ENCODE data around the gene NSF.

The NSF gene

GRCh38 chr17:46753776-46754175 is 163.3 kb downstream of the NSF start (continued):
- no peak for TF ChIP-seq ZNF362 (tag by site-specific recombination; IDR thresholded peaks at IDR 0.05)
- TF ChIP-seq ZNF302 (tag by site-specific recombination; IDR thresholded peaks at IDR 0.05; ENCODE audit: low read depth): no peak
- TF ChIP-seq ZNF514 (tag by site-specific recombination; IDR thresholded peaks at IDR 0.05): no peak
- no peak for TF ChIP-seq ZNF510 (tag by site-specific recombination; IDR thresholded peaks at IDR 0.05; ENCODE audit: insufficient replicate concordance)
- no peak for TF ChIP-seq ZNF585B (tag by site-specific recombination; IDR thresholded peaks at IDR 0.05)
- TF ChIP-seq ZNF707 (tag by site-specific recombination; IDR thresholded peaks at IDR 0.05): no peak
- no peak for TF ChIP-seq ATF2 (tag by site-specific recombination; IDR thresholded peaks at IDR 0.05; ENCODE audit: low read depth)

GRCh38 chr17:46756081-46756735 is 165.7 kb downstream of the NSF start:
- Histone ChIP-seq H3K36me3 (ENCODE audit: control insufficient read depth in 2 of 2, insufficient read depth in 1 of 2, low read length in 2 of 2) (peaks cover 13 to 49% of the 10 kb centered on the region in 2 experiments), H3K27ac (ENCODE audit: extremely low read depth, low read depth, low read length) (no peak overlapping the region), H3K9me3 (ENCODE audit: control insufficient read depth, insufficient read depth, low read depth, low read length) (no peaks in the 10 kb centered on the region), H3K4me3 (ENCODE audit: low read depth, low read length) (no peak overlapping the region), H3K4me1 (ENCODE audit: control insufficient read depth, insufficient read depth, low read length) (no peaks in the 10 kb centered on the region)
- ChIA-PET POLR2A (no interaction called here), CTCF (no interaction called here)
- TF ChIP-seq HOXA7 (CRISPR knock-in tag; IDR thresholded peaks at IDR 0.05; ENCODE audit: borderline replicate concordance) (no peak), ZNF830 (tag by site-specific recombination; IDR thresholded peaks at IDR 0.05; ENCODE audit: low read depth) (no peak), ZNF292 (tag by site-specific recombination; IDR thresholded peaks at IDR 0.05; ENCODE audit: borderline replicate concordance, low read depth) (no peak), ZNF621 (tag by site-specific recombination; IDR thresholded peaks at IDR 0.05) (no peak), ZNF24 (tag by site-specific recombination; IDR thresholded peaks at IDR 0.05) (no peak), ZNF37A (tag by site-specific recombination; IDR thresholded peaks at IDR 0.05) (no peak), ZNF521 (tag by site-specific recombination; IDR thresholded peaks at IDR 0.05) (no peak), ZNF707 (tag by site-specific recombination; IDR thresholded peaks at IDR 0.05) (no peak), ZBTB8A (tag by site-specific recombination; IDR thresholded peaks at IDR 0.05) (no peak), KLF1 (tag by site-specific recombination; IDR thresholded peaks at IDR 0.05) (no peak), ZNF488 (tag by site-specific recombination; IDR thresholded peaks at IDR 0.05) (no peak)

- Histone ChIP-seq H3K27ac (ENCODE audit: extremely low read depth, low read depth, low read length) (no peak overlapping the region), H3K9me3 (ENCODE audit: control insufficient read depth, insufficient read depth, low read depth, low read length) (no peaks in the 10 kb centered on the region), H3K4me3 (ENCODE audit: low read depth, low read length) (no peak overlapping the region), H3K36me3 (ENCODE audit: control insufficient read depth in 2 of 2, insufficient read depth in 1 of 2, low read length in 2 of 2) (peaks cover 13 to 48% of the 10 kb centered on the region in 2 experiments), H3K4me1 (ENCODE audit: control insufficient read depth, insufficient read depth, low read length) (no peaks in the 10 kb centered on the region)
- ChIA-PET POLR2A (no interaction called here), CTCF (no interaction called here)
- TF ChIP-seq ZNF549 (tag by site-specific recombination; IDR thresholded peaks at IDR 0.05) (no peak), ZBTB10 (tag by site-specific recombination; IDR thresholded peaks at IDR 0.05) (no peak), ZBTB6 (tag by site-specific recombination; IDR thresholded peaks at IDR 0.05) (no peak), PRDM1 (tag by site-specific recombination; IDR thresholded peaks at IDR 0.05) (no peak), ZNF121 (tag by site-specific recombination; IDR thresholded peaks at IDR 0.05) (no peak), ZBTB48 (tag by site-specific recombination; IDR thresholded peaks at IDR 0.05) (no peak), ZBTB44 (tag by site-specific recombination; IDR thresholded peaks at IDR 0.05) (no peak), ZNF768 (tag by site-specific recombination; IDR thresholded peaks at IDR 0.05) (no peak)
Observed at GRCh38 chr17:46756861-46757260, 166.4 kb downstream of the NSF start.
